ENCODE measurements around the gene EMSY.

Gene EMSY

GRCh38 chr11:76469141-76469540 is 24.3 kb downstream of the EMSY start:
- H3K23ac ChIP-seq (ENCODE audit: low read length in 2 of 2): no peak overlapping the region
- no peak overlapping the region for H2BK12ac ChIP-seq (ENCODE audit: low read length in 2 of 2)
- peaks cover 7% of the 10 kb centered on the region for H3K79me1 ChIP-seq (replicated peaks; ENCODE audit: low read length, poor library complexity, severe bottlenecking)
- H2BK15ac ChIP-seq (ENCODE audit: low read depth, poor library complexity, severe bottlenecking): no peak overlapping the region
- H3K9me3 ChIP-seq (ENCODE audit: control insufficient read depth, low read length): no peaks in the 10 kb centered on the region
- H3K14ac ChIP-seq (ENCODE audit: low read length in 2 of 2): no peak overlapping the region
- H3K9ac ChIP-seq (ENCODE audit: low read length): no peak overlapping the region
- H3K4me3 ChIP-seq (ENCODE audit: insufficient read depth in 1 of 2, low read depth in 1 of 2, low read length in 2 of 2): no peak overlapping the region
- no peak overlapping the region for H4K91ac ChIP-seq (ENCODE audit: low read length)
- no peak overlapping the region for H3K27ac ChIP-seq (ENCODE audit: low read length, poor library complexity, severe bottlenecking)
- no peak for DNase-seq
- H3K18ac ChIP-seq (ENCODE audit: low read depth in 1 of 2, low read length in 2 of 2): no peak overlapping the region
- H3K4me2 ChIP-seq (ENCODE audit: low read length, poor library complexity, severe bottlenecking): no peak overlapping the region
- H4K8ac ChIP-seq (ENCODE audit: low read length): no peak overlapping the region
- H2AFZ ChIP-seq (ENCODE audit: low read depth, low read length): no peak overlapping the region
- no peaks in the 10 kb centered on the region for H3K27me3 ChIP-seq (ENCODE audit: control insufficient read depth in 1 of 2, insufficient read depth in 1 of 2, low read length in 2 of 2)
- H2AK5ac ChIP-seq (ENCODE audit: low read length, severe bottlenecking): no peak overlapping the region
- no peaks in the 10 kb centered on the region for H3K4me1 ChIP-seq (ENCODE audit: control insufficient read depth, insufficient read depth, low read depth, low read length)
- no peak overlapping the region for H2BK120ac ChIP-seq (ENCODE audit: low read depth, low read length)
- peaks cover 12 to 68% of the 10 kb centered on the region in 2 experiments for H3K36me3 ChIP-seq (ENCODE audit: control insufficient read depth in 1 of 2, insufficient read depth in 2 of 2, low read depth in 1 of 2, low read length in 2 of 2)
- no peak overlapping the region for H2BK5ac ChIP-seq (ENCODE audit: low read depth, low read length, poor library complexity, severe bottlenecking)
- H3K4ac ChIP-seq (ENCODE audit: low read depth in 1 of 2, low read length in 2 of 2): no peak overlapping the region

GRCh38 chr11:76471382-76471781 is 26.6 kb downstream of the EMSY start:
- Histone ChIP-seq H3K4me3 (ENCODE audit: insufficient read depth in 1 of 2, low read depth in 1 of 2, low read length in 2 of 2) (no peak overlapping the region), H3K4me1 (ENCODE audit: control insufficient read depth, insufficient read depth, low read depth, low read length) (no peaks in the 10 kb centered on the region), H2AK5ac (ENCODE audit: low read length, severe bottlenecking) (no peak overlapping the region), H3K18ac (ENCODE audit: low read depth in 1 of 2, low read length in 2 of 2) (no peak overlapping the region), H3K27ac (ENCODE audit: low read length, poor library complexity, severe bottlenecking) (no peak overlapping the region), H3K4ac (ENCODE audit: low read depth in 1 of 2, low read length in 2 of 2) (no peak overlapping the region), H2BK12ac (ENCODE audit: low read length in 2 of 2) (no peak overlapping the region), H2BK5ac (ENCODE audit: low read depth, low read length, poor library complexity, severe bottlenecking) (no peak overlapping the region), H4K91ac (ENCODE audit: low read length) (no peak overlapping the region), H3K27me3 (ENCODE audit: control insufficient read depth in 1 of 2, insufficient read depth in 1 of 2, low read length in 2 of 2) (no peaks in the 10 kb centered on the region), H3K9ac (ENCODE audit: low read length) (no peak overlapping the region), H3K9me3 (ENCODE audit: control insufficient read depth, low read length) (no peaks in the 10 kb centered on the region), H3K23ac (ENCODE audit: low read length in 2 of 2) (no peak overlapping the region), H2BK15ac (ENCODE audit: low read depth, poor library complexity, severe bottlenecking) (no peak overlapping the region), H4K8ac (ENCODE audit: low read length) (no peak overlapping the region), H3K36me3 (ENCODE audit: control insufficient read depth in 1 of 2, insufficient read depth in 2 of 2, low read depth in 1 of 2, low read length in 2 of 2) (peaks cover 15 to 69% of the 10 kb centered on the region in 2 experiments), H2BK120ac (ENCODE audit: low read depth, low read length) (no peak overlapping the region), H3K4me2 (ENCODE audit: low read length, poor library complexity, severe bottlenecking) (no peak overlapping the region), H3K79me1 (replicated peaks; ENCODE audit: low read length, poor library complexity, severe bottlenecking) (peaks cover 4% of the 10 kb centered on the region), H3K14ac (ENCODE audit: low read length in 2 of 2) (no peak overlapping the region), H2AFZ (ENCODE audit: low read depth, low read length) (no peak overlapping the region)
- no peak for DNase-seq

GRCh38 chr11:76480241-76480640 is 35.4 kb downstream of the EMSY start:
- DNase-seq: no peak
- Histone ChIP-seq H3K23ac (ENCODE audit: low read length in 2 of 2) (no peak overlapping the region), H3K9ac (ENCODE audit: low read length) (no peak overlapping the region), H3K4ac (ENCODE audit: low read depth in 1 of 2, low read length in 2 of 2) (no peak overlapping the region), H2BK5ac (ENCODE audit: low read depth, low read length, poor library complexity, severe bottlenecking) (no peak overlapping the region), H2BK15ac (ENCODE audit: low read depth, poor library complexity, severe bottlenecking) (no peak overlapping the region), H3K4me3 (ENCODE audit: insufficient read depth in 1 of 2, low read depth in 1 of 2, low read length in 2 of 2) (no peak overlapping the region), H4K91ac (ENCODE audit: low read length) (no peak overlapping the region), H2AFZ (ENCODE audit: low read depth, low read length) (no peak overlapping the region), H3K27me3 (ENCODE audit: control insufficient read depth in 1 of 2, insufficient read depth in 1 of 2, low read length in 2 of 2) (no peaks in the 10 kb centered on the region), H3K4me2 (ENCODE audit: low read length, poor library complexity, severe bottlenecking) (no peak overlapping the region), H3K14ac (ENCODE audit: low read length in 2 of 2) (no peak overlapping the region), H3K79me1 (replicated peaks; ENCODE audit: low read length, poor library complexity, severe bottlenecking) (peaks cover 4% of the 10 kb centered on the region), H2BK12ac (ENCODE audit: low read length in 2 of 2) (no peak overlapping the region), H4K8ac (ENCODE audit: low read length) (no peak overlapping the region), H3K18ac (ENCODE audit: low read depth in 1 of 2, low read length in 2 of 2) (no peak overlapping the region), H2BK120ac (ENCODE audit: low read depth, low read length) (no peak overlapping the region), H3K36me3 (ENCODE audit: control insufficient read depth in 1 of 2, insufficient read depth in 2 of 2, low read depth in 1 of 2, low read length in 2 of 2) (peaks cover 14 to 32% of the 10 kb centered on the region in 2 experiments), H3K4me1 (ENCODE audit: control insufficient read depth, insufficient read depth, low read depth, low read length) (no peaks in the 10 kb centered on the region), H3K27ac (ENCODE audit: low read length, poor library complexity, severe bottlenecking) (no peak overlapping the region), H3K9me3 (ENCODE audit: control insufficient read depth, low read length) (peaks cover 3% of the 10 kb centered on the region), H2AK5ac (ENCODE audit: low read length, severe bottlenecking) (no peak overlapping the region)
- WGBS: 97% methylated on average over 3 of the region's 3 CpGs

GRCh38 chr11:76491644-76492043 is 46.8 kb downstream of the EMSY start:
- no peak overlapping the region for H2BK120ac ChIP-seq (ENCODE audit: low read depth, low read length)
- no peak overlapping the region for H2BK5ac ChIP-seq (ENCODE audit: low read depth, low read length, poor library complexity, severe bottlenecking)
- no peak overlapping the region for H2BK12ac ChIP-seq (ENCODE audit: low read length in 2 of 2)
- H3K4me1 ChIP-seq (ENCODE audit: control insufficient read depth, insufficient read depth, low read depth, low read length): no peaks in the 10 kb centered on the region
- H4K8ac ChIP-seq (ENCODE audit: low read length): no peak overlapping the region
- peaks cover 23 to 30% of the 10 kb centered on the region in 2 experiments for H3K36me3 ChIP-seq (ENCODE audit: control insufficient read depth in 1 of 2, insufficient read depth in 2 of 2, low read depth in 1 of 2, low read length in 2 of 2)
- no peaks in the 10 kb centered on the region for H3K27me3 ChIP-seq (ENCODE audit: control insufficient read depth in 1 of 2, insufficient read depth in 1 of 2, low read length in 2 of 2)
- H3K4ac ChIP-seq (ENCODE audit: low read depth in 1 of 2, low read length in 2 of 2): no peak overlapping the region
- no peak overlapping the region for H3K14ac ChIP-seq (ENCODE audit: low read length in 2 of 2)
- peak; percentile 4 for DNase-seq
- H3K23ac ChIP-seq (ENCODE audit: low read length in 2 of 2): no peak overlapping the region
- no peak overlapping the region for H3K9ac ChIP-seq (ENCODE audit: low read length)
- WGBS: 100% methylated on average over 3 of the region's 5 CpGs
- H2AFZ ChIP-seq (ENCODE audit: low read depth, low read length): no peak overlapping the region
- no peak overlapping the region for H3K4me2 ChIP-seq (ENCODE audit: low read length, poor library complexity, severe bottlenecking)
- peak overlapping the region; percentile 26 for H2BK15ac ChIP-seq (ENCODE audit: low read depth, poor library complexity, severe bottlenecking)
- no peak overlapping the region for H3K27ac ChIP-seq (ENCODE audit: low read length, poor library complexity, severe bottlenecking)
- no peak overlapping the region for H2AK5ac ChIP-seq (ENCODE audit: low read length, severe bottlenecking)
- H3K9me3 ChIP-seq (ENCODE audit: control insufficient read depth, low read length): no peaks in the 10 kb centered on the region
- H4K91ac ChIP-seq (ENCODE audit: low read length): no peak overlapping the region
- H3K18ac ChIP-seq (ENCODE audit: low read depth in 1 of 2, low read length in 2 of 2): no peak overlapping the region
- H3K79me1 ChIP-seq (replicated peaks; ENCODE audit: low read length, poor library complexity, severe bottlenecking): peaks cover 23% of the 10 kb centered on the region
- H3K4me3 ChIP-seq (ENCODE audit: insufficient read depth in 1 of 2, low read depth in 1 of 2, low read length in 2 of 2): no peak overlapping the region
